PFSK-1 (cell line): ENCODE measurements around the gene ITPKB.

Experiments
- POLR2AphosphoS5 ChIP-seq: IDR thresholded peaks from 2 replicates; pipeline ENCODE4 v1.6.1; 2012; ENCODE audit warnings: low read depth, mild to moderate bottlenecking, control low read depth, low read length, moderate library complexity
- REST ChIP-seq, 2 experiments: IDR thresholded peaks; 2 replicates each; pipeline versions ENCODE4 v1.6.1 to v1.8.0; 2011 to 2012; ENCODE audit warnings: low read depth in 2 of 2, low read length in 2 of 2, control low read depth in 1 of 2, inconsistent platforms in 1 of 2, mild to moderate bottlenecking in 1 of 2, moderate library complexity in 1 of 2; ENCODE audit not compliant: insufficient read depth in 1 of 2
- SIN3A ChIP-seq: IDR thresholded peaks from 2 replicates; pipeline ENCODE4 v1.6.1; 2012; ENCODE audit warnings: mild to moderate bottlenecking, low read length, moderate library complexity, borderline replicate concordance; ENCODE audit not compliant: insufficient read depth
- TAF1 ChIP-seq: IDR thresholded peaks from 2 replicates; pipeline ENCODE4 v1.6.1; 2012; ENCODE audit warnings: low read length, control low read depth, borderline replicate concordance; ENCODE audit not compliant: insufficient read depth

- TF ChIP-seq POLR2AphosphoS5, result no peak
- no peak for TF ChIP-seq TAF1
- no peak for TF ChIP-seq SIN3A
- TF ChIP-seq REST (IDR thresholded peaks at IDR 0.05; ENCODE audit: insufficient read depth in 1 of 2, low read depth in 2 of 2, low read length in 2 of 2), result no peak
Observed at GRCh38 chr1:226601456-226601855, 137.6 kb downstream of the ITPKB start.
